HT1080 (cell line): ENCODE results near the gene MICAL3. TPM values are rescaled to one million over a fixed set of nuclear protein-coding genes. Genes with fewer than 3 reads are reported as not detected.

Source experiments
- DNase-seq: peaks from one replicate; pipeline ENCODE4 v3.0.0-alpha.2; 2015; ENCODE audit warnings: low read depth
- total RNA-seq: library from RNA; depleted of rRNA; stranded (reverse); fragments of >200 nt; shearing (Covaris generic); gene quantifications from 2 replicates; pipeline ENCODE4 v1.2.3, GENCODE V29; 2014

MICAL3 gene
- total RNA-seq, 1 experiment from 2014 or later: 29.2 TPM

GRCh38 chr22:17955590-17956379, 68.6 kb downstream of the MICAL3 start:
- DNase-seq: no peak

GRCh38 chr22:17954860-17955587, 69.3 kb downstream of the MICAL3 start:
- no peak for DNase-seq

- no peak for DNase-seq
Measured at GRCh38 chr22:17954200-17954859, 70.0 kb downstream of the MICAL3 start.

- no peak for DNase-seq
Measured at GRCh38 chr22:17953147-17953546, 71.2 kb downstream of the MICAL3 start.

- no peak for DNase-seq
Measured at GRCh38 chr22:17952273-17952801, 72.0 kb downstream of the MICAL3 start.

GRCh38 chr22:17951315-17951714, 73.0 kb downstream of the MICAL3 start:
- no peak for DNase-seq

GRCh38 chr22:17950651-17951214, 73.6 kb downstream of the MICAL3 start:
- peak; percentile 58 for DNase-seq

GRCh38 chr22:17949642-17950473, 74.5 kb downstream of the MICAL3 start:
- DNase-seq: peak; percentile 56

- DNase-seq: no peak
Measured at GRCh38 chr22:17948101-17948500, 76.3 kb downstream of the MICAL3 start.

- DNase-seq: no peak
Measured at GRCh38 chr22:17946662-17947367, 77.5 kb downstream of the MICAL3 start.

GRCh38 chr22:17945888-17946648, 78.3 kb downstream of the MICAL3 start:
- DNase-seq: no peak

- no peak for DNase-seq
Measured at GRCh38 chr22:17945156-17945887, 79.0 kb downstream of the MICAL3 start.

GRCh38 chr22:17944256-17944655, 80.1 kb downstream of the MICAL3 start:
- no peak for DNase-seq

GRCh38 chr22:17943533-17944249, 80.7 kb downstream of the MICAL3 start:
- DNase-seq: no peak

GRCh38 chr22:17942721-17943120, 81.6 kb downstream of the MICAL3 start:
- DNase-seq: no peak

- DNase-seq: no peak
Measured at GRCh38 chr22:17941471-17942406, 82.6 kb downstream of the MICAL3 start.

GRCh38 chr22:17939579-17939978, 84.8 kb downstream of the MICAL3 start:
- DNase-seq: no peak
